Urinary bladder (tissue), 4 donors: ENCODE measurements around the gene GBX2. TPM values are rescaled to one million over a fixed set of nuclear protein-coding genes. Genes with fewer than 3 reads are reported as not detected.
"Not testable (repeated sequence)": the region's sequence is repeated elsewhere in the genome, so short reads cannot be mapped to it uniquely, and the experiment has no call there.

Source experiments
- DNase-seq: peaks from one replicate; pipeline ENCODE4 v3.0.0-alpha.2; 2015; ENCODE audit errors: extremely low spot score
- H3K27ac ChIP-seq: one replicate; pipeline ENCODE4 v1.5.1; 2013; ENCODE audit warnings: low read depth, mild to moderate bottlenecking, moderate library complexity
- H3K36me3 ChIP-seq: one replicate; pipeline ENCODE4 v1.6.1; 2013; ENCODE audit warnings: mild to moderate bottlenecking, moderate library complexity; ENCODE audit not compliant: insufficient read depth
- H3K4me1 ChIP-seq: one replicate; pipeline ENCODE4 v1.6.1; 2013; ENCODE audit warnings: mild to moderate bottlenecking, moderate library complexity; ENCODE audit not compliant: insufficient read depth
- H3K4me3 ChIP-seq: one replicate; pipeline ENCODE4 v1.5.1; 2013; ENCODE audit warnings: low read depth, low read length
- WGBS: extraction: QIAGEN DNeasy Blood & Tissue Kit; methylation state at CpG from one replicate; pipeline ENCODE4 v1.1.7; 2013; 5-methylcytosine and 5-hydroxymethylcytosine counted together
- polyA plus RNA-seq: library from polyadenylated mRNA; stranded (reverse); fragments of 200-250 nt; gene quantifications from one replicate; pipeline ENCODE4 v1.2.3, GENCODE V29; 2013
- total RNA-seq: library from RNA; depleted of rRNA; stranded (reverse); fragments of >200 nt; gene quantifications from one replicate; pipeline ENCODE4 v1.2.3, GENCODE V29; 2014
- donor health status: healthy with polysubstance abuse.
- donor health status: healthy.

The GBX2 gene
- total and polyA plus RNA-seq, 2 donors = not detected

GRCh38 chr2:236161531-236161930 is 6.7 kb downstream of the GBX2 start:
- no peak for DNase-seq
- WGBS = 89% methylated on average over 12 of the region's 12 CpGs
- no peaks in the 10 kb centered on the region for H3K4me1 ChIP-seq
- no peaks in the 10 kb centered on the region for H3K36me3 ChIP-seq
- H3K27ac ChIP-seq = no peak overlapping the region
- no peak overlapping the region for H3K4me3 ChIP-seq

GRCh38 chr2:236161082-236161462 is 7.1 kb downstream of the GBX2 start:
- WGBS = 83% methylated on average over 15 of the region's 15 CpGs
- DNase-seq = no peak

GRCh38 chr2:236160366-236161081 is 7.7 kb downstream of the GBX2 start:
- DNase-seq = no peak
- no peak overlapping the region for H3K27ac ChIP-seq
- WGBS = 57% methylated on average over 22 of the region's 22 CpGs

More at GRCh38 chr2:236161082-236161462, 7.1 kb downstream of the GBX2 start:
- H3K36me3 ChIP-seq = no peaks in the 10 kb centered on the region
- no peak overlapping the region for H3K27ac ChIP-seq
- no peak overlapping the region for H3K4me3 ChIP-seq
- H3K4me1 ChIP-seq = no peaks in the 10 kb centered on the region

GRCh38 chr2:236159778-236160170 is 8.4 kb downstream of the GBX2 start:
- Histone ChIP-seq H3K27ac (no peak overlapping the region), H3K4me1 (no peaks in the 10 kb centered on the region), H3K4me3 (no peak overlapping the region), H3K36me3 (no peaks in the 10 kb centered on the region)
- DNase-seq = no peak
- WGBS = 31% methylated on average over 33 of the region's 33 CpGs

More at GRCh38 chr2:236160366-236161081, 7.7 kb downstream of the GBX2 start:
- no peaks in the 10 kb centered on the region for H3K4me1 ChIP-seq
- H3K36me3 ChIP-seq = no peaks in the 10 kb centered on the region
- H3K4me3 ChIP-seq = no peak overlapping the region

- DNase-seq = no peak
- H3K27ac ChIP-seq = no peak overlapping the region
- H3K4me1 ChIP-seq = no peaks in the 10 kb centered on the region
- no peaks in the 10 kb centered on the region for H3K36me3 ChIP-seq
- H3K4me3 ChIP-seq = no peak overlapping the region
- WGBS = 38% methylated on average over 45 of the region's 45 CpGs
Measured at GRCh38 chr2:236158969-236159777, 9.0 kb downstream of the GBX2 start.

DNA sequence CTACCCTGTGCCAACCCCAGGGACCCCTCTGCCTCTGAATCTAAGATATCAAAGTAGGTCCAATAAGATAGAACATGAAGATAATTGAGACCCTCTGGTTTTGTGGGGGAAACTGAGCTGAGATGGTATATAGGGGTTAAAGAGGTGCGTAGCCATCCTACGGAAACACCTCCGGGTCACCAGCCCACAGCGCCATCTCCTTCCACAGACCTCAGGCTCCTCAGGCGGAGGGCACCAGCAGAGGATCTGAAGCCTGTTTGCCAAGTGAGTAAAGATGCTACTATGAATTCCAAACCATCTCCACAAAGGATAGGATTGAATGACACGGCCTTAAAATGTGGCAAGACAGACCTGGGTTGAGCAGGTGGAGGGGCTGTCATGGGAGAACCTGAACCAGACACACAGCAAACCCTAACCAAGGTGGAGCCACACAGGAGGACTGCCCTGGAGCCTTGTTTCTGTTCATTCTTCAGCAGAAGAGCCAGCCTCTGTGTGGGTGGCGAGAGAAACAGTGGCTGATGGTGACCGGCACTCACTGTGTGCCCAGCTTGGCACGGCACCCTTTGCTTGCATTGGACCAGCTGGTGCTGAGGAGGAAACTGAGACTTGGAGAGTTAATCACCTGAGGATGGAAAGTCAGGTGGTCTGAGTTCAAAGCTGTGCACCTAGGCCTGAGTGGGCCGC is 10.2 kb downstream of the GBX2 start:
- WGBS = 91% methylated on average over 10 of the region's 10 CpGs
- Histone ChIP-seq H3K4me3 (no peak overlapping the region), H3K27ac (no peak overlapping the region), H3K36me3 (no peaks in the 10 kb centered on the region), H3K4me1 (no peaks in the 10 kb centered on the region)
- no peak for DNase-seq

GRCh38 chr2:236157366-236157765 is 10.8 kb downstream of the GBX2 start:
- 94% methylated on average over 6 of the region's 6 CpGs for WGBS
- DNase-seq = no peak
- H3K4me3 ChIP-seq = no peak overlapping the region
- H3K4me1 ChIP-seq = no peaks in the 10 kb centered on the region
- H3K36me3 ChIP-seq = no peaks in the 10 kb centered on the region
- no peak overlapping the region for H3K27ac ChIP-seq

GRCh38 chr2:236156860-236157194 is 11.4 kb downstream of the GBX2 start:
- H3K4me3 ChIP-seq = no peak overlapping the region
- no peaks in the 10 kb centered on the region for H3K36me3 ChIP-seq
- no peak for DNase-seq
- H3K4me1 ChIP-seq = no peaks in the 10 kb centered on the region
- no peak overlapping the region for H3K27ac ChIP-seq
- WGBS = 90% methylated on average over 7 of the region's 7 CpGs

DNA sequence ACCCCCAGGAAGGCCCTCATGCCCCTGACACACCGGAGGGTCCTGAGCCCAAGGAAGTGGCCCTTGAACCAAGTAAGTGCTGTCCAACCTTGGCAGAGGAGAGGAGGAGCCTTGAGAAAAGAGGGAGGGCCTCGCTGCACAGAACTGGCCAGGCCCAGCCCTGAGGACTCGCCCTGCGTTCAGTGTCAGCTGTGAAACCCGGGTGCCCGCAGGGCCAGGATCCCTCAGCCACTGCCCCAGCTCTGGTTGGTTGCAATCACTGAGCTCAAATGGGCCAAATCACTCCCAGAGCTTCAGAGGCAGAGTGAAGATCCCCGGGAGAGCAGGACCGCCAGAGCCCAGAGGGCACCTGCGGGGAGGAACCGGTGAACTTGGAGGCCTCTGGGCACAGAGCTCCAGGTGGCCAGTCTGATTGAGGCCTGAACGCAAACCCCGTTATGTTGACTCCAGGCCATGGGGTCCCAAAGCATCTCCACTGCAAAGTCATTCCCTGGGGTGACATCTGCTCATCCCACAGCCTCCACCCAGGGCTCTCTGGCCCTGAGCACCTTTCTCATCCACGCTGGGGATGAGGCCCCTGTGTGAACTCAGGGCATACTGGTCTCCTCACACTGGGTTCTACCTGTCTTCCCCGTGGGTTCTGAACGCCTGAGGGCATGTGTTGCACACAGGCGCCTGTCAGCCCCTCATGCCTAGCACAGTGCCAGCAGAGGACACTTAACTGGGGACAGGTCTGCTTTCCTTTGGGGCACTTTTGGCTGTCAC is 11.9 kb downstream of the GBX2 start:
- H3K36me3 ChIP-seq = no peaks in the 10 kb centered on the region
- WGBS = 93% methylated on average over 16 of the region's 16 CpGs
- H3K4me3 ChIP-seq = no peak overlapping the region
- no peaks in the 10 kb centered on the region for H3K4me1 ChIP-seq
- H3K27ac ChIP-seq = no peak overlapping the region
- no peak for DNase-seq

DNA sequence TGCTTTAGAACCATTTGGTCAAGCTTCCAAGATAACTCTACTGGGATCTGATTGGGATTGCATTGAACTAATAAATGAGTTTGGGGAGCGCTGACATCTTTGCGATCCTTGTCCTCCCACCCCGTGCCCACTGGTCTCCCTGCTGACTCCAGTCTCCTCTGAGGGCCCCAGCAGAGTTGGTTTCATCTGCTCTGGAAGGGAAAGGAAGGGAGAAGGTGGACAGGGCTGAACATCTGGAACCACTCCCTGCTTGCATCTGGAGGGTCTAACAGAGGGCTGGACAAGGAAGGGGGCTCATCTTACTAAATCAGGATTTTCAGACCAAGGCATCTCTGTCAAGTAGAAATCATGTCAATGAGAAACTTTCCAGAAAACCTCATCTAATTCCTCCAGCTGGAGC is 12.8 kb downstream of the GBX2 start:
- Histone ChIP-seq H3K27ac (no peak overlapping the region), H3K36me3 (no peaks in the 10 kb centered on the region), H3K4me1 (no peaks in the 10 kb centered on the region), H3K4me3 (no peak overlapping the region)
- 73% methylated on average over 3 of the region's 3 CpGs for WGBS
- no peak for DNase-seq

DNA sequence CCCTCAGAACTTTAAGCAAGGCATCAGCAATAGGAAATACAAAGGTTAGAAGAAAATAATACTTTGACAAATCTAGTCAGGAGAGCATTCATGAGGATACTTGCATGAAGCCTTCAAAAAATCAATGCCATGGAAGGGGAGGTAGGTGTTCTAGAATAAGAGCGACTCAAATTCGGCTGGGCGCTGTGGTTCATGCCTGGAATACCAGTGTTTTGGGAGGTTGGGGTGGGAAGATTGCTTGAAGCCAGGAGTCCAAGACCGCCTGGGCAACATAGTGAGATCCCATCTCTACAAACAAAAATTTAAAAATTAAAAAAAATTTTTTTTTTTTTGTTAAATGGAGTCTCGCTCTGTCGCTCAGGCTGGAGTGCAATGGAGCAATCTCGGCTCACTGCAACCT is 21.8 kb downstream of the GBX2 start:
- Histone ChIP-seq H3K4me3 (no peak overlapping the region), H3K36me3 (no peaks in the 10 kb centered on the region), H3K4me1 (no peaks in the 10 kb centered on the region), H3K27ac (no peak overlapping the region)
- WGBS = 96% methylated on average over 7 of the region's 7 CpGs
- no peak for DNase-seq

DNA sequence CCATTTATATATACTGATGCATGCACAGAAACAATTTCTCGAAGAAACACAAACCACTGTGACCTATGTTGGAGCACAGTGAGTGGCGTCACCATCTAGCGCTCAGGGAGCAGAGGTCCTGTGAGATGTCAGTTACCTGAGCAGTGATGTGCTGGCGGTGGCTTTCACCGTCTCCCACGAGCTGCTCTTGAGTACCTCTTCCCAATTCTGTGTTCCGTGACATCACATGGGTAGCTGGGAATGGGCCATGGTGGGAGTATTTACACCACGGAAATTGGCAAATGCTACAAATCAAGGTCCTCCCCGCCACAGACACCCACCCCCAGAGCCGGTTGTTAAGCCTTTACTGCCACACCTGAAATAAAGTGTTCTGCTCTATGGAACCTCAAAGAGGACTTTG is 24.4 kb downstream of the GBX2 start:
- Histone ChIP-seq H3K4me3 (no peak overlapping the region), H3K36me3 (no peaks in the 10 kb centered on the region), H3K4me1 (no peaks in the 10 kb centered on the region), H3K27ac (no peak overlapping the region)
- DNase-seq = no peak
- 86% methylated on average over 10 of the region's 10 CpGs for WGBS

- H3K4me1 ChIP-seq, H3K27ac ChIP-seq, DNase-seq, H3K4me3 ChIP-seq, H3K36me3 ChIP-seq: not testable (repeated sequence)
- WGBS = 89% methylated on average over 11 of the region's 11 CpGs
Measured at GRCh38 chr2:236141616-236142015, 26.6 kb downstream of the GBX2 start.
